Activated CD8-positive, alpha-beta memory T cell treated with anti-CD3 and anti-CD28 coated beads for 36 hours (primary cell): ENCODE results near the gene PCMTD2. TPM values are rescaled to one million over a fixed set of nuclear protein-coding genes. Genes with fewer than 3 reads are reported as not detected.

ENCODE experiments used
- CTCF ChIA-PET: fragments of 350-600 bp; sonication (Branson Sonifier 250); formaldehyde crosslinking; loops from one replicate; lab custom pipeline; 2021; ENCODE audit warnings: antibody characterized with exemption; lab: Charles Lee
- POLR2A ChIA-PET: fragments of 350-600 bp; sonication (Branson Sonifier 250); formaldehyde crosslinking; loops from one replicate; lab custom pipeline; 2021; ENCODE audit warnings: antibody characterized with exemption; lab: Charles Lee
- total RNA-seq, 2 experiments: library from RNA; stranded (reverse); gene quantifications; one replicate each; pipeline ENCODE4 v1.2.3, GENCODE V29; 2021

Gene PCMTD2
- total RNA-seq, 2 experiments from 2014 or later: 25.9 to 28.0 TPM

DNA sequence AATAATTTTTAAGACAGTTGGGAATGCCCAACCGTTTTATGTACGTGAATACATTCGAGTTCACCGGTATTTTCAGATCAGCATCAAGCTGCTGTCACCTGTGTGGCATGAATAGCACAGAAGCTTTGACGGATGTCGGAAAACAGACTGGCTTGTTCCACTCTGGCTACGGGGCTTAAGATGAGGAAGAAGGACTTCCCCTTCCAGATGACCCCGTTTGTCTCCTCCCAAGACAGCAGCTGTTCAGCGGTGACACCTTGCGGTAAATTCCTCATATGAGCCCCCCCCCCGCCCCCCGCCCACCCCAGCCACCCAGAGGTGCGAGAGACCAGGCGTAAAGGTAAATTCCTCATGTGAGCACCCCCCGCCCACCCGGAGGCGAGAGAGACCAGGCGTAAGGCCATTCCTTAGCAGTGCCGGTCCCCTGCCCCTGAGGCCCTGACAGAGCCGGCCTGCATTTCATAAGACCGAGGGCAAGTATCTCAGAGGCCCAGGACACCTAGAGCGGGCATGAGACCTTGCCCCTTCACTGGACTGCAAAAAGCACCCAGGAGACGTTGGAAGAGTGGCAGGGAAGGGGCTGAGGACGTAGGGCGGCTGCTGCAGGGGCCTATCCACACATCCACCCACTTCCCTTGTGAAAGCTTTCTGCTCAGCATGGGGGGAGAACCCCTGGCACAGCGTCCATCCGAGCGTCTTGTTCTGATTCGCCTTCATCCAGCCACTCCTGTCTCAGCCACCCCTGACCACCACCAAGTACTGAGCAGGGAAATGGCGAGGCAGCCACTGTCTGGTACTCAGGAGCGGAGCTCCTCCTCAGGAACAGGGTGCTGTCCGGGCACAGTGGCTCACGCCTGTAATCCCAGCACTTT, 7.3 kb upstream of the PCMTD2 start:
- ChIA-PET CTCF (no interaction called here), POLR2A (no interaction called here)

- ChIA-PET CTCF (no interaction called here), POLR2A (no interaction called here)
Observed at GRCh38 chr20:64250027-64250426, 5.5 kb upstream of the PCMTD2 start.

DNA sequence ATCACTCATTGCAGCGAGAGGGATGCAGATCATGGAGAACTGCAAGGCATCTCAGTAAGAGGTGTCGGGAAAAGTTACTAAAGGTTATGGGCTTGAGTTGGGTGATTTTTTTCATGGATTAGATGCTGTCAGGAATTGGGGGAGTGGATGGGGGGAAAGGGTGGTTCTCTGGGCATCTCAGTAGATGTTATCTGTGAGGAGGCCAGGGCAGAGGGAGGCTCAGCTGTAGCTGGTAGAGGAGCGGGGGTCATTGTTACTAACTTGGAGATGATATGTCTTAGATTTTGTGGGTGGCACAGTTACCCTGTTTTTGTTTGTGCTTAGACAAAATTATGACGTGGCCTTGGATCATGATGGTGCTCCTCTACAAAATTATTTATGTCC, 2.6 kb upstream of the PCMTD2 start:
- POLR2A ChIA-PET: interaction anchor here (0.6 kb wide), 1 partner anchor 131 kb away, joined by 3 read pairs; no protein-coding TSS in a partner anchor
- CTCF ChIA-PET: no interaction called here

DNA sequence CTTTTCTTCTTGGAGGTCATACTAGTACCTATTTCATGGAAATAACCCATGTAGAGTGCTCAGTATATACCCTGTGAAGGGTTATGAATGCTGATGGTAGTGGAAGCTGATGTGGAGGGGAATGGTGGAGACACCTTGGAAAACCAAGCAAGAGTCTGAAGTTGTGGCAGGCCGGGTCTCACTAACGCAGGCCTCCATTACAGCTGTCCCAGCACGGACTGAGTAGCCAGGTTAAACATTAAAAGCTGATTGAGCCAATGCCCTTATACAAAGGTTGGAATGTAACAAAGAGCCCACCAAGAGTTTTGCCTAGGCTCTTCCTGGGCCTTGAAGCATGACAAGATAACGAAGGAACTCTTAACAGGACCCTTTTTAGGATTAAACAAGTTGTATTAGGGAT, 2.1 kb upstream of the PCMTD2 start:
- ChIA-PET POLR2A (interaction anchor here (0.6 kb wide), 1 partner anchor 131 kb away, joined by 3 read pairs; no protein-coding TSS in a partner anchor), CTCF (no interaction called here)

DNA sequence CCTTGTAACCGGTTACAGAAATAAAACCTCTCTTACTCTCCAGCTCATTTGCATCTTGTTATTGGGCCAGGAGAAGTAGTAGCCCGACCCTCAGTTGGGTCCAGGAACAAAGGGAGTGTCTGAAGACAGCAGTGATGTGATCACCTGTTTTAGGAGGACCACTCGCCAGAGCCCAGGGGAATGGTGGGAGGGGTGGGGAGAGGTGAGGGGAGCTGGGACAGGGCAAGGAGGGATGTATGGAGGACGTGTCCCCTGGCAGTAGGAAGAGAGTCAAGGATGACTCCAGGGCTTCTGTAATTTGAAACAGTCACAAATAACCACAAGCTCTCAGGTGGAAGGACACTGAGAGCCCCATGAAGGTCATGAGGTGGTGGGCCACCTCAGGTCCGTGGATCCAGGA, 1.4 kb upstream of the PCMTD2 start:
- ChIA-PET CTCF (interaction anchor here (0.9 kb wide), 1 partner anchor 32 kb away, joined by 3 read pairs; no protein-coding TSS in a partner anchor), POLR2A (no interaction called here)

GRCh38 chr20:64254571-64255360, 782 bp upstream of the PCMTD2 start:
- CTCF ChIA-PET: interaction anchor here (0.9 to 2.1 kb wide), 4 partner anchors 14 to 171 kb away, joined by 3 to 6 read pairs (median 4); partner anchors contain the start of gene LKAAEAR1
- POLR2A ChIA-PET: no interaction called here

DNA sequence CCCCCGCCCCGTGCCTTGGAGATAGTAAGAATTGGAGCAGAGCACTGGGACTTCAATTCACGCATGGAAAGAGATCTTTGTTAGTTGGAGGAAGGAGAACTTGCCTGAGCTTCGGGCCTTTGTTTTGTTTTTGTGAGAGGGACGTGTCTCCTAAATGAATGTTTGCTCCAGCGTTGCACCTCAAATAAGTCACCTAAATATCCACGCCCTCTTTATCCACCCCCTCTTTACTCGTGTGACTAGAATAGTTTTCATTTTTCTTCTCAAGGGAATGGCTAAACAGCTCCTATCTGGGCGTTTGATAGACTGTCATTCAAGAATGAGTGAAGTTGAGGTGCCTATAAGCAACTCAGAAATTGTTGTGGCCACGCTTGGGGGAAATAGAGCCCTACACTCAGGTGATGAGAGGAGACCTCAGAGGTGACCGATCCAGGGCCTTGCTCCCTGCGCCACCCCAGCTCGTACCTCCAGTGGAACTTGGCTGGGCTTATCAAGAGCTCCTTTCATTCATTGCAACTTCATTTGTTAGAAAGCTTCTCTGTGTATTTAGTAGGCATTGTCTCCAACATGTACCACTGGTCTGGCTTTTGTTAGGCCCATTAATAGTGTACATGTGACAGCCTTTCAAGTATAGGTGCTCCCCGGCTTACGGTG, 861 bp downstream of the PCMTD2 start:
- CTCF ChIA-PET: interaction anchor here (0.8 to 2.1 kb wide), 4 partner anchors 16 to 50 kb away, joined by 3 to 6 read pairs (median 3); no protein-coding TSS in a partner anchor
- POLR2A ChIA-PET: interaction anchor here (1.0 kb wide), 1 partner anchor 29 kb away, joined by 3 read pairs; no protein-coding TSS in a partner anchor

DNA sequence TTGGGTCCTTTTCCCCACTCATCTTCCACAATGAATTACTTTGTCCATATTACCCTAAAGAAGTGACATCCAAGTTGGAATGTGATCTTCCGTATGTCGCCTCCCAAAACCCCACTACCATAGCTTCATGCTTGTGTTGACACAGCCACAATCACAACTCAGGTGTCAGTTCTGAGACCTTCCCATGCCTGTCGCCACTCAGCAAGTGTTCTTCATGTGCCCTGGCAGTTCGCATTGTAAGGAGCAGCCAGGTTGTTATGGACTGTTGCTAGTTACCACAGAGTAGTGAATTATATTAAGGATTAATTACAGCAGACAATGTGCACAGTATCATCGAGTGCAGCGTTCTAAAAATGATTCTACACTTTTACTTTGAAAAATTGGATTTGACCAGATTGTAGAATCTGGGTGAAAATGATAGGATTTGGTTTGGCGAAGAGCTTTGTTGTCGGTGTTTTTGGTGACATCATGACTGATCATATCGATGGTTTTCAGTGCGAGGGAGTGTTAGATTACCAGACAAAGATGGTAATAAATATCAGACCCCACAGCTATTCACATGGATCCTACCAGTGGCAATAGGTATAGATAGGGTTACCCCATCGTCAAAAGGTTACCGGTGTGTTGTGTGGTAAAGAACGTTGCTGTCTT, 1.7 kb downstream of the PCMTD2 start:
- ChIA-PET CTCF (interaction anchor here (1.0 kb wide), 1 partner anchor 29 kb away, joined by 6 read pairs; no protein-coding TSS in a partner anchor), POLR2A (interaction anchor here (0.6 kb wide), 1 partner anchor 173 kb away, joined by 5 read pairs; the partner anchor contains the start of gene LKAAEAR1)

DNA sequence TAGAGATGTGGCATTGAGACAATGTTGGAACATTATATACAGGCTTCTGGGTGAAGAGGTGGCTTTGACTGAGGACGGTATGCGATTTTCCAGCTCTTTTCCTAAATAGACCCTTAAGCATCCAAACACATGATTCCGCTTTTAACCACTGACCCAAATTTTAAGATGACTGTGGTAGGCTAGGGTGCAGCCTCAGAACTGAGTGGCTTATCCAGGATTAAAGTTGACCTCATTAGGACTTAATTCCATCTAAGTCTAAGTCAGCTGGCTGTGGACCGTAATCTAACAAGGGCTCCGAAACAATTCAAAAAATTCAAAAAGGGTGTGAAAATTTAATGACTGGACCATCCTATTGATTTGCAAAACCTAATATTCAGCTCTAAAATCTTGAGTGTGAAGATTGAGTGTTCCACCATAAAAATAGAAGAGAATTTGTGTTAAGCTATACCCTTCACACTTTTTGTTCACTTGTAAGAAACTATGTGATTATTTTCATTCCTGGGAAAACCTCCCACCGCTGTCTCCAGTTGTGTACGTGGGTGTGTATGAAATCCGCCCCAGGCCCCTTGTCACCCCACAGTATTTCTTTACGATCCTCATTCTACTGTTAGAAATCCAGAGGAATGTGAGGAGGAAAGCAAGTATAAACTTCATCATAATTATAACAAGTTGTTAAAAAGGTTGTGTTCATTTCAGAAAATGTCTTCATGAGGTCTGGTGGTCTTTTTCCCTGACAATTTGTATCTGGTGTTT, 2.7 kb downstream of the PCMTD2 start:
- CTCF ChIA-PET: interaction anchor here (1.0 to 1.9 kb wide), 2 partner anchors 27 to 28 kb away, joined by 6 to 14 read pairs; no protein-coding TSS in a partner anchor
- POLR2A ChIA-PET: no interaction called here

DNA sequence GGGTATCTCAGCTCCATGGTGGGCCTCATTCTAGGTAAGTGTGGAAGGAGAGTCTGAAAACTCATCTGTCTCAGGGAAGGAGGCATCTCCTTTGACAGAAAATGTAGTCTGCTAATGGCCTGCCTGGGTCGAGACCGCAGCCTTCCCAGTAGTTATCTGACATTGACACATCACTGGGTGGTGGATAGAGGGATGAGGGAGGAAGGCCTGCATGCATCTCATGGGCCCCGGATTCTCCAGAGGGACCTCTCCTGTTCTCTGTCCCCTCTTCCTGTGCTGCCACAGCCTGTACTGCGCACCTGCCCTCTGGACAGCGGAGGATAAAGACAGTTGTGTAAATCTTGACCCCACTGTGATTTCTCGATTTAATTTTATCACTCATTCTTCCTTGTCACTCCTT, 4.7 kb downstream of the PCMTD2 start:
- ChIA-PET POLR2A (no interaction called here), CTCF (interaction anchor here (1.9 kb wide), 1 partner anchor 25 kb away, joined by 14 read pairs; no protein-coding TSS in a partner anchor)

DNA sequence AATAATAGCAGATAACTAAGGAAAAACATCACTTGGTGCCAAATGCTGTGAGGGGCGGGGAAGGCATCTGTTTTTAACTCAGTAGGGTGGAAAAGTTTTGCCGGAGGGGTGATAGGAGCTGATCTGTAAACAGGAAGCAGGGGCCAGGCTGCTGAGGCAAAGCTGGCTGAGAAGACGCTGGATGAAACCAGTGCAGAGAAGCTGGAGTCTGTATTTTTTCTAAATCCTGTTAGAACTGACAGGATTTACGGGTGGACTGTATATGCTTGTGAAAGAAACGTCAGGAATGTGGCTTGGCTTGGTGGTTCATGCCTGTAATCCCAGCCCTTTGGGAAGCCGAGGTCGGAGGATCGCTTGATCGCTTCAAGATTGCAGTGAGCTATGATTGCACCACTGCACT, 5.6 kb downstream of the PCMTD2 start:
- POLR2A ChIA-PET: interaction anchor here (0.6 kb wide), 1 partner anchor 13 kb away, joined by 16 read pairs; no protein-coding TSS in a partner anchor
- CTCF ChIA-PET: interaction anchor here (1.0 kb wide), 1 partner anchor 25 kb away, joined by 3 read pairs; no protein-coding TSS in a partner anchor

DNA sequence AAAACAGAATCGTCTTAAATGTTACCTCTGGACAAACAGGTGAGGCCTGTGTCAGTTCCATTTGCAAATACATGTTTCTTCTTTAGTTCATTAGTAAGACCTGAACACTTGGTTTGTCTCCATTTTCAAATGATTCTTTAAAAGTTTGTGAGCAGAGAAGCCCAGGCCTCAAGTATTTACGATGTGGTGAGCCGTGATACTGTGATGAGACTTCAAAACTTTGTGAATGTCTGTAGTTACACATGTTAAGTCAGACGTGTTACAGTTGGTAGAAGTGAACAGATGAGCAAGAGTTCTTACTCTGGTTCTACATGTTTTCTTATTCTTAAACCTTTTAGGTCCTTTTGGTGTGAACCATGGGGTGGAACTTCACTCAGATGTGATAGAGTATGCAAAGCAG, 8.5 kb downstream of the PCMTD2 start:
- CTCF ChIA-PET: no interaction called here
- POLR2A ChIA-PET: no interaction called here

DNA sequence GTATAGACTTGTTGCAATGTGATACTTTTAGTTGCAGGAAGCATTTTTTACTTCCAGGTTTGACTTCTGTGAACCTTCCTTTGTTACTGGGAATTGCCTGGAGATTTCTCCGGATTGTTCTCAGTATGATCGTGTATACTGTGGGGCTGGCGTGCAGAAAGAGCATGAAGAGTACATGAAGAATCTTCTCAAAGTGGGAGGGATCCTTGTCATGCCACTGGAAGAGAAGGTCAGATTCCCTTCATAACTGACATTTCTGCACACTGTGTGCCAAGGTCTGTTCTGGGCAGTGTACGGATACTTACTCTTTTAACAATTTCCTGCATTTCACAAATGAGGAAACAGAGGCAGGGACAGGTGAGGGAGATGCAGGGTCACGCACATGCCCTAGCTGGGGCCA, 9.7 kb downstream of the PCMTD2 start:
- POLR2A ChIA-PET: no interaction called here
- CTCF ChIA-PET: no interaction called here

DNA sequence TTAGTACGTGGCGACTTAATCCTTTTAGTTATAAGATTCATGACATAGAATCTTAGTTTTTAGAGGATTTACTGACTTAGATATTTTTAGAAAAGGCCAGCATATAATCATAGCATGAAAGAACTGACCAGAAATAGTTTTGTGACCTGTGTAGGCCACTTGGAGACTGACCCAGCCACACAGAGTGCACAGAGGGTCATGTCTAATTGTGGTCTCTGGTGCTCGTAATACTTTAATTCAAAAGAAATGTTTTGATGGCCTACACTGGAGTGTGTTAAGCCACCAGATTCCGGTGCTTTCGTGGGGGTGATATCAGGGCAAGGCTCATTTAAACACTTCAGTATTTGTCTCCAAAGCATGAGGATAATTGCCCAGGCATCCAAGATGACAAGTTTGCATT, 11.4 kb downstream of the PCMTD2 start:
- CTCF ChIA-PET: no interaction called here

DNA sequence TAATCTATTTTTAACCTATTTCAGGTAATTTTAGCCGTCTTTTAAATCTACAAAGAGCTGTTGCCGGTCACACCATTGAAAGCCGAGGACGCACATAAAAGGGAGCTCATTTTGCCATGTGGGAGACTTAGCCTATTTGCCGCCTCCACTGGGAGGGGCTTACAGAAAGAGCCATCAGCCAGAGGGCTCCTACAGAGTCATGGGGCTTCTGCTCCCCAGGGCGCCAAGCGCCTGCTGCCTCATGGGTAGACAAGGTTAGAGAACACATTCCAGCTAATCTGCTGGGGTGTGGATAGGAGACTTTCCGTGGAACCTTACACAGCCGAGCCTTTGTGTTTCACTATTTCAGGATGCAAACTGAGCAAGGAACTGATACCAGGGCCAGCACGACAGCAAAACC, 12.6 kb downstream of the PCMTD2 start:
- ChIA-PET CTCF (no interaction called here), POLR2A (no interaction called here)

More for the DNA sequence above, 11.4 kb downstream of the PCMTD2 start:
- POLR2A ChIA-PET: no interaction called here

- CTCF ChIA-PET: no interaction called here
- POLR2A ChIA-PET: no interaction called here
Observed at GRCh38 chr20:64269604-64270411, 14.3 kb downstream of the PCMTD2 start.

GRCh38 chr20:64271636-64272035, 16.1 kb downstream of the PCMTD2 start:
- POLR2A ChIA-PET: no interaction called here
- CTCF ChIA-PET: no interaction called here
